GM21723 (cell line): ENCODE measurements around the gene PIEZO1.

Source experiments
- ATAC-seq: cut with Tn5 transposase; IDR thresholded peaks from one replicate; pipeline ENCODE4 v1.9.1; 2021; ENCODE audit warnings: mild to moderate bottlenecking, moderate library complexity; ENCODE audit not compliant: unreplicated experiment

PIEZO1 gene

GRCh38 chr16:88754109-88754911, 30.7 kb downstream of the PIEZO1 start:
- ATAC-seq = no peak

- ATAC-seq = no peak
Measured at GRCh38 chr16:88753602-88754001, 31.4 kb downstream of the PIEZO1 start.

- no peak for ATAC-seq
Measured at GRCh38 chr16:88753191-88753590, 31.8 kb downstream of the PIEZO1 start.

- ATAC-seq = no peak
Measured at GRCh38 chr16:88752386-88753002, 32.5 kb downstream of the PIEZO1 start.

GRCh38 chr16:88750854-88751253, 34.2 kb downstream of the PIEZO1 start:
- ATAC-seq = no peak

- ATAC-seq = no peak
Measured at GRCh38 chr16:88749358-88749757, 35.7 kb downstream of the PIEZO1 start.

- ATAC-seq = no peak
Measured at GRCh38 chr16:88748364-88748763, 36.7 kb downstream of the PIEZO1 start.

GRCh38 chr16:88747588-88748301, 37.3 kb downstream of the PIEZO1 start:
- ATAC-seq = no peak

- ATAC-seq = no peak
Measured at GRCh38 chr16:88746506-88746905, 38.5 kb downstream of the PIEZO1 start.

GRCh38 chr16:88744577-88745521, 40.2 kb downstream of the PIEZO1 start:
- no peak for ATAC-seq

- ATAC-seq = no peak
Measured at GRCh38 chr16:88743693-88744576, 41.1 kb downstream of the PIEZO1 start.

- ATAC-seq = no peak
Measured at GRCh38 chr16:88742896-88743605, 42.0 kb downstream of the PIEZO1 start.

- ATAC-seq = no peak
Measured at GRCh38 chr16:88741368-88741767, 43.7 kb downstream of the PIEZO1 start.

- ATAC-seq = no peak
Measured at GRCh38 chr16:88740727-88741055, 44.3 kb downstream of the PIEZO1 start.

GRCh38 chr16:88739977-88740726, 44.9 kb downstream of the PIEZO1 start:
- ATAC-seq = no peak

GRCh38 chr16:88739139-88739976, 45.7 kb downstream of the PIEZO1 start:
- no peak for ATAC-seq

GRCh38 chr16:88738151-88739084, 46.6 kb downstream of the PIEZO1 start:
- ATAC-seq = no peak
